Chondrocyte (in vitro differentiated cells): ENCODE results near the gene OR1K1. TPM values are rescaled to one million over a fixed set of nuclear protein-coding genes. Genes with fewer than 3 reads are reported as not detected.

Experiments
- DNase-seq: peaks from one replicate; pipeline ENCODE4 v3.0.0; 2021; ENCODE audit warnings: mixed read lengths, low spot score
- H3K27ac Mint-ChIP-seq: one replicate; pipeline ENCODE4 v1.8.0; 2021; ENCODE audit warnings: mild to moderate bottlenecking, moderate library complexity, mixed read lengths; ENCODE audit not compliant: unreplicated experiment
- H3K27me3 Mint-ChIP-seq: 2 replicates; pipeline ENCODE4 v1.8.0; 2021; ENCODE audit warnings: low read depth, mixed read lengths
- H3K36me3 Mint-ChIP-seq: 2 replicates; pipeline ENCODE4 v1.8.0; 2021; ENCODE audit warnings: low read depth, mixed read lengths
- H3K4me1 Mint-ChIP-seq: 2 replicates; pipeline ENCODE4 v1.8.0; 2021; ENCODE audit warnings: low read depth, mild to moderate bottlenecking, mixed read lengths
- H3K4me3 Mint-ChIP-seq: one replicate; pipeline ENCODE4 v1.8.0; 2021; ENCODE audit warnings: mild to moderate bottlenecking, moderate library complexity, mixed read lengths; ENCODE audit not compliant: unreplicated experiment
- H3K9me3 Mint-ChIP-seq: 2 replicates; pipeline ENCODE4 v1.8.0; 2021; ENCODE audit warnings: low read depth, mixed read lengths
- CTCF ChIP-seq: fragments of 200-600 bp; sonication (generic); IDR thresholded peaks from 2 replicates; pipeline ENCODE4 v1.5.0; 2021; ENCODE audit warnings: antibody characterized with exemption, mild to moderate bottlenecking, moderate library complexity
- total RNA-seq: library from RNA; stranded (reverse); gene quantifications from 3 replicates; pipeline ENCODE4 v1.2.1, GENCODE V29; 2021

Gene OR1K1
- total RNA-seq, 1 donor from 2014 or later: not detected

GRCh38 chr9:122779181-122779580 lies 20.7 kb upstream of the OR1K1 start:
- Mint-ChIP-seq H3K27ac (no peak overlapping the region), H3K4me1 (peaks cover 10% of the 10 kb centered on the region), H3K9me3 (no peaks in the 10 kb centered on the region), H3K36me3 (peaks cover 1% of the 10 kb centered on the region), H3K27me3 (peaks cover 6% of the 10 kb centered on the region), H3K4me3 (no peak overlapping the region)
- no peak for TF ChIP-seq CTCF
- DNase-seq: no peak

GRCh38 chr9:122780026-122780425 lies 19.9 kb upstream of the OR1K1 start:
- H3K9me3 Mint-ChIP-seq: no peaks in the 10 kb centered on the region
- TF ChIP-seq CTCF: no peak
- H3K27me3 Mint-ChIP-seq: peaks cover 12% of the 10 kb centered on the region
- no peak overlapping the region for H3K4me3 Mint-ChIP-seq
- peaks cover 10% of the 10 kb centered on the region for H3K4me1 Mint-ChIP-seq
- H3K36me3 Mint-ChIP-seq: no peaks in the 10 kb centered on the region
- no peak for DNase-seq
- H3K27ac Mint-ChIP-seq: no peak overlapping the region

GRCh38 chr9:122781671-122782070 lies 18.3 kb upstream of the OR1K1 start:
- no peaks in the 10 kb centered on the region for H3K36me3 Mint-ChIP-seq
- H3K4me1 Mint-ChIP-seq: peaks cover 10% of the 10 kb centered on the region
- H3K4me3 Mint-ChIP-seq: no peak overlapping the region
- H3K27me3 Mint-ChIP-seq: peaks cover 12% of the 10 kb centered on the region
- no peaks in the 10 kb centered on the region for H3K9me3 Mint-ChIP-seq
- TF ChIP-seq CTCF: no peak
- no peak overlapping the region for H3K27ac Mint-ChIP-seq
- DNase-seq: no peak

- TF ChIP-seq CTCF: no peak
- Mint-ChIP-seq H3K27me3 (peaks cover 7% of the 10 kb centered on the region), H3K27ac (no peak overlapping the region), H3K9me3 (no peaks in the 10 kb centered on the region), H3K36me3 (no peaks in the 10 kb centered on the region), H3K4me1 (no peaks in the 10 kb centered on the region), H3K4me3 (no peak overlapping the region)
- DNase-seq: no peak
These were observed 14.7 kb upstream of the OR1K1 start for GRCh38 chr9:122785269-122785668.

- no peaks in the 10 kb centered on the region for H3K4me1 Mint-ChIP-seq
- TF ChIP-seq CTCF: no peak
- peaks cover under 1% of the 10 kb centered on the region for H3K9me3 Mint-ChIP-seq
- H3K27ac Mint-ChIP-seq: no peak overlapping the region
- H3K36me3 Mint-ChIP-seq: no peaks in the 10 kb centered on the region
- no peak overlapping the region for H3K4me3 Mint-ChIP-seq
- DNase-seq: no peak
- peaks cover 8% of the 10 kb centered on the region for H3K27me3 Mint-ChIP-seq
These were observed 13.6 kb upstream of the OR1K1 start for GRCh38 chr9:122786338-122786737.
